HL-60 (cell line): ENCODE data around the gene SARNP.
"Not testable (repeated sequence)": the region's sequence is repeated elsewhere in the genome, so short reads cannot be mapped to it uniquely, and the experiment has no call there.

Experiments used
- POLR2AphosphoS5 ChIP-seq: IDR thresholded peaks from 2 replicates; pipeline ENCODE4 v1.6.1; 2012; ENCODE audit warnings: low read depth
- SPI1 ChIP-seq: IDR thresholded peaks from 2 replicates; pipeline ENCODE4 v1.6.1; 2012; ENCODE audit warnings: low read depth, mild to moderate bottlenecking, borderline replicate concordance
- TF ChIP-seq, protein P1 (sequence below): IDR thresholded peaks from one replicate; pipeline ENCODE4 v1.5.1; 2011; ENCODE audit warnings: low read length, control low read depth, inconsistent platforms; ENCODE audit not compliant: insufficient read depth
- TF ChIP-seq, protein P2 (sequence below): IDR thresholded peaks from 2 replicates; pipeline ENCODE4 v1.6.1; 2012; ENCODE audit warnings: low read depth; ENCODE audit not compliant: insufficient replicate concordance

DNA sequence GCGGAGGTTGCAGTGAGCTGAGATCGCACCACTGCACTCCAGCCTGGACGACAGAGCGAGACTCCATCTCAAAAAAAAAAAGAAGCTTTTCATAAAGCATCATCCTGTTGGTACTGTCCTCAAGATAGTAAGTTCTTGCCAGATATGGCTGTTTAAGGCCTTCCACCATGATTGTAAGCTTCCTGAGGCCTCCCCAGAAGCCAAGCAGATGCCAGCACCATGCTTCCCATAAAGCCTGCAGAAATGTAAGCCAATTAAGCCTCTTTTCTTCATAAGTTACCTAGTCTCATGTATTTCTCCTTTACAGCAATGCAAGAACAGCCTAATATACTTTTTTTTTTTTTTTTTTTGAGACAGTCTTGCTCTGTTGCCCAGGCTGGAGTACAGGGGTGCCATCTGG lies 58.9 kb downstream of the SARNP start:
- TF ChIP-seq, protein P1, sequence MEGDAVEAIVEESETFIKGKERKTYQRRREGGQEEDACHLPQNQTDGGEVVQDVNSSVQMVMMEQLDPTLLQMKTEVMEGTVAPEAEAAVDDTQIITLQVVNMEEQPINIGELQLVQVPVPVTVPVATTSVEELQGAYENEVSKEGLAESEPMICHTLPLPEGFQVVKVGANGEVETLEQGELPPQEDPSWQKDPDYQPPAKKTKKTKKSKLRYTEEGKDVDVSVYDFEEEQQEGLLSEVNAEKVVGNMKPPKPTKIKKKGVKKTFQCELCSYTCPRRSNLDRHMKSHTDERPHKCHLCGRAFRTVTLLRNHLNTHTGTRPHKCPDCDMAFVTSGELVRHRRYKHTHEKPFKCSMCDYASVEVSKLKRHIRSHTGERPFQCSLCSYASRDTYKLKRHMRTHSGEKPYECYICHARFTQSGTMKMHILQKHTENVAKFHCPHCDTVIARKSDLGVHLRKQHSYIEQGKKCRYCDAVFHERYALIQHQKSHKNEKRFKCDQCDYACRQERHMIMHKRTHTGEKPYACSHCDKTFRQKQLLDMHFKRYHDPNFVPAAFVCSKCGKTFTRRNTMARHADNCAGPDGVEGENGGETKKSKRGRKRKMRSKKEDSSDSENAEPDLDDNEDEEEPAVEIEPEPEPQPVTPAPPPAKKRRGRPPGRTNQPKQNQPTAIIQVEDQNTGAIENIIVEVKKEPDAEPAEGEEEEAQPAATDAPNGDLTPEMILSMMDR = not testable (repeated sequence)
- not testable (repeated sequence) for TF ChIP-seq POLR2AphosphoS5, SPI1
- TF ChIP-seq, protein P2, sequence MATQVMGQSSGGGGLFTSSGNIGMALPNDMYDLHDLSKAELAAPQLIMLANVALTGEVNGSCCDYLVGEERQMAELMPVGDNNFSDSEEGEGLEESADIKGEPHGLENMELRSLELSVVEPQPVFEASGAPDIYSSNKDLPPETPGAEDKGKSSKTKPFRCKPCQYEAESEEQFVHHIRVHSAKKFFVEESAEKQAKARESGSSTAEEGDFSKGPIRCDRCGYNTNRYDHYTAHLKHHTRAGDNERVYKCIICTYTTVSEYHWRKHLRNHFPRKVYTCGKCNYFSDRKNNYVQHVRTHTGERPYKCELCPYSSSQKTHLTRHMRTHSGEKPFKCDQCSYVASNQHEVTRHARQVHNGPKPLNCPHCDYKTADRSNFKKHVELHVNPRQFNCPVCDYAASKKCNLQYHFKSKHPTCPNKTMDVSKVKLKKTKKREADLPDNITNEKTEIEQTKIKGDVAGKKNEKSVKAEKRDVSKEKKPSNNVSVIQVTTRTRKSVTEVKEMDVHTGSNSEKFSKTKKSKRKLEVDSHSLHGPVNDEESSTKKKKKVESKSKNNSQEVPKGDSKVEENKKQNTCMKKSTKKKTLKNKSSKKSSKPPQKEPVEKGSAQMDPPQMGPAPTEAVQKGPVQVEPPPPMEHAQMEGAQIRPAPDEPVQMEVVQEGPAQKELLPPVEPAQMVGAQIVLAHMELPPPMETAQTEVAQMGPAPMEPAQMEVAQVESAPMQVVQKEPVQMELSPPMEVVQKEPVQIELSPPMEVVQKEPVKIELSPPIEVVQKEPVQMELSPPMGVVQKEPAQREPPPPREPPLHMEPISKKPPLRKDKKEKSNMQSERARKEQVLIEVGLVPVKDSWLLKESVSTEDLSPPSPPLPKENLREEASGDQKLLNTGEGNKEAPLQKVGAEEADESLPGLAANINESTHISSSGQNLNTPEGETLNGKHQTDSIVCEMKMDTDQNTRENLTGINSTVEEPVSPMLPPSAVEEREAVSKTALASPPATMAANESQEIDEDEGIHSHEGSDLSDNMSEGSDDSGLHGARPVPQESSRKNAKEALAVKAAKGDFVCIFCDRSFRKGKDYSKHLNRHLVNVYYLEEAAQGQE = not testable (repeated sequence)
